Peyer's patch (tissue), 4 donors: ENCODE measurements around the gene HMGXB3.

ENCODE experiments used
- CTCF ChIP-seq, 6 experiments: fragments of 450-650 bp in 4 of 6; fragments of 200-600 bp in 2 of 6; sonication (generic) in 1 of 6; IDR thresholded peaks; one replicate each; pipeline ENCODE4 v1.5.1; 2017 to 2019; ENCODE audit warnings: antibody characterized with exemption in 6 of 6, mild to moderate bottlenecking in 3 of 6, moderate library complexity in 1 of 6
- POLR2A ChIP-seq, 2 donors: fragments of 450-650 bp; IDR thresholded peaks; one replicate each; pipeline ENCODE4 v1.5.1; 2017; ENCODE audit warnings: antibody characterized with exemption in 2 of 2, mild to moderate bottlenecking in 2 of 2, moderate library complexity in 2 of 2

GRCh38 chr5:150078802-150079689 is 78.5 kb downstream of the HMGXB3 start:
- TF ChIP-seq CTCF (IDR thresholded peaks at IDR 0.05), result no peak
- no peak for TF ChIP-seq POLR2A (IDR thresholded peaks at IDR 0.05)
